ENCODE data around the gene CTIF. TPM values are rescaled to one million over a fixed set of nuclear protein-coding genes. Genes with fewer than 3 reads are reported as not detected.

Gene CTIF
- total and polyA plus RNA-seq, 2 donors (not counting 1 experiment from before 2014, with no cell fraction given), result 27.2 to 28.1 TPM

- no peaks in the 10 kb centered on the region for H3K79me2 ChIP-seq (ENCODE audit: control insufficient read depth, insufficient read depth, low read length)
- H4K20me1 ChIP-seq (ENCODE audit: control insufficient read depth, extremely low read depth, insufficient read depth, low read length), result no peaks in the 10 kb centered on the region
- H3K9ac ChIP-seq (ENCODE audit: insufficient read depth, low read length), result no peak overlapping the region
- H3K27ac ChIP-seq (ENCODE audit: insufficient read depth, low read length), result no peak overlapping the region
- H3K36me3 ChIP-seq (ENCODE audit: control insufficient read depth, insufficient read depth, low read length), result peaks cover 2% of the 10 kb centered on the region
- no peak for DNase-seq (ENCODE audit: low read depth in 2 of 2)
- peaks cover 11% of the 10 kb centered on the region for H3K4me1 ChIP-seq (ENCODE audit: control insufficient read depth, extremely low read depth, insufficient read depth, low read length)
- H3K9me3 ChIP-seq (ENCODE audit: control insufficient read depth, insufficient read depth, low read depth, low read length), result no peaks in the 10 kb centered on the region
- no peaks in the 10 kb centered on the region for H3K27me3 ChIP-seq (ENCODE audit: control insufficient read depth, insufficient read depth, low read length)
- no peak overlapping the region for H3K4me3 ChIP-seq (replicated peaks in 1 of 4; ENCODE audit: control extremely low read depth in 1 of 4, insufficient read depth in 1 of 4, low read depth in 3 of 4, low read length in 4 of 4)
- H2AFZ ChIP-seq (ENCODE audit: low read length), result no peak overlapping the region
- H3K4me2 ChIP-seq (ENCODE audit: extremely low read depth, insufficient read depth, low read length), result no peak overlapping the region
- TF ChIP-seq CTCF (conservative IDR thresholded peaks at IDR 0.05 in 1 of 2, IDR thresholded peaks at IDR 0.05 in 1 of 2; ENCODE audit: low read depth in 1 of 2, low read length in 2 of 2), result no peak
- TF ChIP-seq EZH2 (IDR thresholded peaks at IDR 0.05; ENCODE audit: low read length, missing control alignments), result no peak
Measured at GRCh38 chr18:48740851-48741485, 202.1 kb downstream of the CTIF start.

- Histone ChIP-seq H3K36me3 (ENCODE audit: control insufficient read depth, insufficient read depth, low read length) (peaks cover 1% of the 10 kb centered on the region), H4K20me1 (ENCODE audit: control insufficient read depth, extremely low read depth, insufficient read depth, low read length) (no peaks in the 10 kb centered on the region), H3K4me2 (ENCODE audit: extremely low read depth, insufficient read depth, low read length) (no peak overlapping the region), H3K79me2 (ENCODE audit: control insufficient read depth, insufficient read depth, low read length) (no peaks in the 10 kb centered on the region), H3K4me1 (ENCODE audit: control insufficient read depth, extremely low read depth, insufficient read depth, low read length) (peaks cover 11% of the 10 kb centered on the region), H3K4me3 (replicated peaks in 1 of 4; ENCODE audit: control extremely low read depth in 1 of 4, insufficient read depth in 1 of 4, low read depth in 3 of 4, low read length in 4 of 4) (no peak overlapping the region), H3K9me3 (ENCODE audit: control insufficient read depth, insufficient read depth, low read depth, low read length) (no peaks in the 10 kb centered on the region), H3K27me3 (ENCODE audit: control insufficient read depth, insufficient read depth, low read length) (no peaks in the 10 kb centered on the region), H3K27ac (ENCODE audit: insufficient read depth, low read length) (no peak overlapping the region), H3K9ac (ENCODE audit: insufficient read depth, low read length) (no peak overlapping the region), H2AFZ (ENCODE audit: low read length) (no peak overlapping the region)
- no peak for TF ChIP-seq CTCF (conservative IDR thresholded peaks at IDR 0.05 in 1 of 2, IDR thresholded peaks at IDR 0.05 in 1 of 2; ENCODE audit: low read depth in 1 of 2, low read length in 2 of 2)
- TF ChIP-seq EZH2 (IDR thresholded peaks at IDR 0.05; ENCODE audit: low read length, missing control alignments), result no peak
- no peak for DNase-seq (ENCODE audit: low read depth in 2 of 2)
Measured at GRCh38 chr18:48741866-48742265, 203.0 kb downstream of the CTIF start.

GRCh38 chr18:48742304-48742703 lies 203.5 kb downstream of the CTIF start:
- Histone ChIP-seq H3K27me3 (ENCODE audit: control insufficient read depth, insufficient read depth, low read length) (no peaks in the 10 kb centered on the region), H3K9ac (ENCODE audit: insufficient read depth, low read length) (no peak overlapping the region), H3K4me2 (ENCODE audit: extremely low read depth, insufficient read depth, low read length) (peak overlapping the region; percentile 49), H3K27ac (ENCODE audit: insufficient read depth, low read length) (peak overlapping the region; percentile 8), H3K36me3 (ENCODE audit: control insufficient read depth, insufficient read depth, low read length) (no peaks in the 10 kb centered on the region), H4K20me1 (ENCODE audit: control insufficient read depth, extremely low read depth, insufficient read depth, low read length) (no peaks in the 10 kb centered on the region), H3K4me3 (replicated peaks in 1 of 4; ENCODE audit: control extremely low read depth in 1 of 4, insufficient read depth in 1 of 4, low read depth in 3 of 4, low read length in 4 of 4) (no peak overlapping the region), H3K4me1 (ENCODE audit: control insufficient read depth, extremely low read depth, insufficient read depth, low read length) (peaks cover 11% of the 10 kb centered on the region), H2AFZ (ENCODE audit: low read length) (no peak overlapping the region), H3K9me3 (ENCODE audit: control insufficient read depth, insufficient read depth, low read depth, low read length) (no peaks in the 10 kb centered on the region), H3K79me2 (ENCODE audit: control insufficient read depth, insufficient read depth, low read length) (no peaks in the 10 kb centered on the region)
- TF ChIP-seq CTCF (conservative IDR thresholded peaks at IDR 0.05 in 1 of 2, IDR thresholded peaks at IDR 0.05 in 1 of 2; ENCODE audit: low read depth in 1 of 2, low read length in 2 of 2) (no peak), EZH2 (IDR thresholded peaks at IDR 0.05; ENCODE audit: low read length, missing control alignments) (no peak)
- no peak for DNase-seq (ENCODE audit: low read depth in 2 of 2)
